ENCODE data around the gene MAPKAPK3.

- TF ChIP-seq POLR2A (IDR thresholded peaks at IDR 0.05; ENCODE audit: low read depth, low read length) (no peak), JUN (IDR thresholded peaks at IDR 0.05; ENCODE audit: borderline replicate concordance, insufficient read depth, insufficient read length, low read depth) (no peak), CTCF (IDR thresholded peaks at IDR 0.05; ENCODE audit: extremely low read depth in 1 of 2, insufficient read depth in 1 of 2, low read depth in 1 of 2, low read length in 2 of 2) (no peak), EZH2 (IDR thresholded peaks at IDR 0.05; ENCODE audit: borderline replicate concordance, low read depth, low read length, severe bottlenecking) (peak; percentile 31), GATA2 (IDR thresholded peaks at IDR 0.05; ENCODE audit: insufficient read depth, insufficient read length, low read depth, low read length) (no peak), MAX (IDR thresholded peaks at IDR 0.05; ENCODE audit: insufficient read depth, insufficient read length) (no peak)
These were observed 4.6 kb upstream of the MAPKAPK3 start for GRCh38 chr3:50612234-50612882.

Measured in endothelial cell of umbilical vein (primary cell).